SH-SY5Y (cell line): Measurements from ENCODE around the gene DAP.

Source experiments
- GATA2 ChIP-seq: IDR thresholded peaks from 2 replicates; pipeline ENCODE4 v1.6.1; 2011; ENCODE audit warnings: mild to moderate bottlenecking, low read depth, low read length
- GATA3 ChIP-seq: IDR thresholded peaks from 2 replicates; pipeline ENCODE4 v1.6.1; 2011; ENCODE audit warnings: low read depth, mild to moderate bottlenecking, low read length, moderate library complexity

GRCh38 chr5:10674582-10674981 lies 86.5 kb downstream of the DAP start:
- TF ChIP-seq GATA2: no peak
- no peak for TF ChIP-seq GATA3
